GM04504 (cell line): ENCODE results near the gene ABCB9.
A peak's percentile ranks its signal among the peaks of the same experiment; 100 is the strongest.
"Not testable (repeated sequence)": the region's sequence is repeated elsewhere in the genome, so short reads cannot be mapped to it uniquely, and the experiment has no call there.

Experiments used
- DNase-seq: peaks from one replicate; pipeline ENCODE4 v3.0.0-alpha.2; 2012; ENCODE audit warnings: low read depth

Gene ABCB9

DNA sequence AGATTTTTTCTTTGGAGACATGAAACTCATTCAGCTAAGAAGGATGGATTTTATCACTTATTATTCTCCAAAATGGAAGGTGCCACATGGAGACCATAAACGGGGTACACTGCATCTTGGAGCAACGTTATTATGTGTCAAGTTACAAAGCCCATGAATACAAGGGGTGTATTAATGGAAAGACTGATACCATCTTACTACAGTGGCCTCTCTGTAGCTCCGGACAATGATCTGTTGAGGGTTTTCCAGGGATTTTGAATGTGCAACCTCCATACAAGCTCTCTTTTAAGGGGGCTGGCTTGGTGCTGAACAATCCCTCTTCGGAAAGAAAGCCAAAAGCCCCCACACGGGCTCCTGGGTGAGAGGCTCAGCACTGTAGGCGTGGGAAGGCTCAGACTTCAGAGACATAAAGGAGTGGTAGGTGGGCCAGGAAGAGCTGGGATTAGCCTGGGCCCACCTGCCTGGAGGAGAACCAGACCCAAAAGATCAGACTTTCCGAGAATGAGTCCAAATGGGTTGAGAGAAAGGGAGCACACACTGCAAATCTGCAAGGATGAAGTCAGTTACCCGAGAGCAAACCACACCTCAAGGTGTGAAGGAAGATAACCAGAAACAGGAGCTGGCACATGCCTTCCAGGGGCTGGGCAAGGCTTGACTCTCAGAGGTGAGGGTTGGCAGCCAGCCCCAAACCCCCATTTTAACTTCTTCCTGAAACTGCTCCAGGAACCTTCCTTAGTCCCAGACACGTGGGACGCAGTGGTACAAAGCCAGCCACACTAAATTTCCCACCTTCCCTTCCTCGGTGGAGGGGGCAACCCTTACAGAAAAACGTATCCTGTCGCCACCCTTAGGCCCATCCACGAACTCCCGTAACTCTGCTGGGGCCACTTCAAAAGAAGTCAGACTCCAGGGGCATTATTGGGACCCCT lies 71.8 kb downstream of the ABCB9 start:
- no peak for DNase-seq

DNA sequence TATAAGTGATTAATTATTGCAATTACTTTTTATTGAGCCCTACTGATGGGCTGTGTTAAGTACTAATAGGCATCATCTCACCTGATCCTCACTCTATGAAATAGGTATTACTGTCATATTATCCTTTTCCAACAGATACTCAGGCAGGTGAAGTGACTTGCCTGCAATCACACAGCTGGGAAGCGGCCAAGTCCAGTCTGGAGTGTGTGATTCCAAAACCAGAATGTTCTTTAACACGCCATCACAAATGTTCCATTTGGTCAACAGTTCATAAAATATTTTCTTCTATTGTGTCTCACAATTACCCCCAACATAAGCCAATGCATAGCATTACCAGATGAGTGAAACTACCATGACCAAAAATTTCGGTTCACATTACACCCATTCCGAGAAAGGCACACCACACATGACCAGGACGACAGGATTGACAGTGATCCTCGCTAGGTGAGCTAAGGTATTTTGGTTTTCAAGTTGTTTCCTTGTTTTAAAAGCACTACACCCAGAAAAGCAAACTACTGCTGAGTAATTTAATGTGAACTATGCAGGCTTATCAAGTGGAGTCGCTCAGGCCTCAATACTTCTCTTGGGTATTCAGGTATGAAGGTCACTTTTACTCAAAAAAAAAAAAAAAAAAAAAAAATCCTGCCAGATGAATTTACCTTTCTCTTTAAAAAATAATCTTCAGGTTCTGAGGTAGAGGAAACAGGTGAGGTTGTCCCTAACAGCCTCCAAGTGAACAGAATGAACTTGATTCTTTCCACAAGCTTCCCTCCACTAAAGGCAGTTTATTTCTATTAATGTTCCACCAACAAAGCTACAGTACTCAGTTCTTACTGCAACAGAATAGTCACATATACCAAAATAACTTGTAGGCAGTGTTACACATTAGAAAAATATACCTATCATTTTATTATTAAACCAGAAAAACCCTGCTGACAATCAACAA lies 72.8 kb downstream of the ABCB9 start:
- no peak for DNase-seq

DNA sequence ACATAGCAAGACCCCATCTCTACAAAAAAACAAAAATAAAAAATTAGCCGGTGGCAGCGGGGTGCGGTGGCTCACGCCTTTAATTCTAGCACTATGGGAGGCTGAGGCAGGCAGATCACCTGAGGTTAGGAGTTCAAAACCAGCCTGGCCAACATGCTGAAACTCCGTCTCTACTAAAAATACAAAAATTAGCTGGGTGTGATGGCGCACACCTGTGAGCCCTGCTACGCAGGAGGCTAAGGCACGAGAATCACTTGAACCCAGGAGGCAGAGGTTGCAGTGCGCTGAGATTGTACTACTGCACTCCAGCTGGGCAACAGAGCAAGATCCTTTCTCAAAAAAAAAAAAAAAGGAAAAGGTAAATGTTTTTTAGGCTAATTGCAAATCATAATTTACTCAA lies 73.5 kb downstream of the ABCB9 start:
- not testable (repeated sequence) for DNase-seq

DNA sequence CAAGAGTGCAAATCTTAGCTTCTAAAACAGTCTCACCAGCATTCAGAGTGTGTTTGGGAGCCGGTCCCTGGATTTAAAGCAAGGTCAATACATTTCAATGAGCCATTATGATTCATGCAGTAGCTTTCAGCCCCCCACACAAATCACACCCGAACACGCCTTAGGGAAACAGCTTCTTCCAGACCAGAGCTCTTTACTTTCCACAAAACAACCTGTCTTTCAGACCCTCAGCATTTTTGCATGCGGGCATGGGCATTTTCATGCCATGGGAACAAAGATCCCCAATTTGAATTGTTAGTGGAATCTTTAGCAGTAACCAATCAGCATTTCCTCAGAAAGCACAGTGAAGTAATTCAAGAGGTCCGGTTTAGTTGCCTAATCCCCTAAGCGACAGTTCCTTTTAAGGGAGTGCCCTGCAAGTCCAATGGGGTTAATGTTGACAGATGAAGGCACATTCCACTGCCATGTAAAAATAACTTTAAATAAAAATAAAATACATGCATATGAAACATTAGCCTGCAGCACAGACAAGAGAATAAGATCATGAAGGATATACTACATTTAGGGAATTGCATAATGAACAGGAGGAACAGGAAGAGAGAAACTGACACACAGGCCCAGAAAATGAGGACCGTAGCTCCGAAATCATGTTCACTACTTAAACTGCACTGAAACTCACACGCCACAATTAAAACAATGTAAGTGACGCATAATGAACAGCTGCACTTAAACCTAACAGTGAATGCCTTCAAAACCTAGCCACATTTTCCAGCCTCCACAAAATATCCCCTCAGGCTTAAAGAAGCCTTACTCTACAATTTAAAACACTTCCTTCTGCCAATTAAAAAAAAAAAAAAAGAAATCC lies 74.4 kb downstream of the ABCB9 start:
- DNase-seq, result peak; percentile 60

DNA sequence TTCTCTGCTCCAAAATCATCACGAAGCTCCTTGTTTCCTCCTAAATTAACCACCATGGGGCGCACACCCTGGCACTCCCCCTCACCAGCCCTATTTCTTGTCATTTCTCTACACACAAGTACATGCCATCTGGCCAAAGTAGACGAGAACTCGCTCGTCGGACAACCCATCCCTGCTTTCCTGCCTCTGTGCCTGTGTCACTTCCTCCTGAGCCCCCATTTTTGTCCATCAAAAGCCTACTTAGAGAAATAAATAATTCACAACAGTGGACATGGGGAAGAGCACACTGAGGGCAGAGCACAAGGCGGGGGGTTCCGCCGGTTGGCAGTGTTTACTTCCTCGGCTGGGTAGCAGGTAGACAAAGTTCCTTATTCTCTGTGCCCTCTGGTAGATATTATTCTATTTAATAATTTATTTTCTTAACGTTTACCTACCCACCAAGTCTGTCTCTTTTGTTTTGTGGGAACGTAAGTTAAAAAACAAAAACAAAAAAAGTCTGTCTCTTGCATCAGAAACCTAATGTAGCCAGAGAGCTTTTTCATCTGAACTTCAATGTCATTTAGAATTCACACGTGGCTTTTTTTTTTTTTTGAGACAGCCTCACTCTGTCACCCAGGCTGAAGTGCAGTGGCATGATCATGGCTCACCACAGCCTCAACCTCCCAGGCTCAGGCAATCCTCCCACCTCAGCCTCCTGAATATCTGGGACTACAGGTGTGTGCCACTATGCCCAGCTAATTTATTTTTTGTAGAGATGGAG lies 76.3 kb downstream of the ABCB9 start:
- DNase-seq, result no peak

DNA sequence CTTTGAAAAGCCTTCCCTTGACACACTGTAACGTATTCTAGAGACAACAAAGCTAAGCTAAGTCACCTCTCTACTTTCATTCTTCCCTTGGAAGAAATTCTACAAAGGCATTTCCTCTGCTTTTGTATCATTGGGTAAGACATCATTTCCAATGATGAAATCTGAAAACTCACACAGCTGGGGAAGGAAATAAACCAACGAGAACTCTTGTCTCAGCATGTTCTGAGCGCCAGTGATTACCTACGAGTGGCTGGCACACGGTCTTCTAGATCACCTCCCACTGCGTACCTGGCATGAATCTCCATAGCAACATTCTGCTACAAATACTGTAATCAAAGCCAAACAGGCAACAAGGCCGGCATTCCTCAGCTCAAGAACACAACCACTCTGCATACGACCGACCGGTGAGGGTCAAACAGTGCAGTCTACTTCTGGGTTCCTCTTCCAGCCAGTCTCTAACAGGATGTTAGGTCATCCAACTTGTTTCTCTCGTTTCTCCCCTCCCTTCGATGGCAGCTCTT lies 78.0 kb downstream of the ABCB9 start:
- DNase-seq, result no peak

DNA sequence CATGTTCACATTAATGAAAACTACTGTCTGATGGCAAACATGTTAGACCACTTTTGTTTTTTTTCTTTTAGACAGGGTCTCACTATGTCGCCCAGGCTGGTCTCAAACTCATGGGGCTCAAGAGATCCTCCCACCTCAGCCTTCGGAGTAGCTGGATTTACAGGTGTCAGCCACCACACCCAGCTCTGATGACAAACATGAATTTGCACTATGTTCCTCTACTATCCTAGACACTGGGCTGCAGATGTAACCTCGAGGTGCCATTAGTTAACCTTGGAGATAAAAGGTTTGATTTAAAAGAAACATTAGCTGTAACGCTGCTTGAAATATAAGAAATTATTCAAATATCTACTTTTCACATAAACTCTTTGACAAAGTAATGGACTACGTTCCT lies 78.4 kb downstream of the ABCB9 start:
- DNase-seq, result no peak

DNA sequence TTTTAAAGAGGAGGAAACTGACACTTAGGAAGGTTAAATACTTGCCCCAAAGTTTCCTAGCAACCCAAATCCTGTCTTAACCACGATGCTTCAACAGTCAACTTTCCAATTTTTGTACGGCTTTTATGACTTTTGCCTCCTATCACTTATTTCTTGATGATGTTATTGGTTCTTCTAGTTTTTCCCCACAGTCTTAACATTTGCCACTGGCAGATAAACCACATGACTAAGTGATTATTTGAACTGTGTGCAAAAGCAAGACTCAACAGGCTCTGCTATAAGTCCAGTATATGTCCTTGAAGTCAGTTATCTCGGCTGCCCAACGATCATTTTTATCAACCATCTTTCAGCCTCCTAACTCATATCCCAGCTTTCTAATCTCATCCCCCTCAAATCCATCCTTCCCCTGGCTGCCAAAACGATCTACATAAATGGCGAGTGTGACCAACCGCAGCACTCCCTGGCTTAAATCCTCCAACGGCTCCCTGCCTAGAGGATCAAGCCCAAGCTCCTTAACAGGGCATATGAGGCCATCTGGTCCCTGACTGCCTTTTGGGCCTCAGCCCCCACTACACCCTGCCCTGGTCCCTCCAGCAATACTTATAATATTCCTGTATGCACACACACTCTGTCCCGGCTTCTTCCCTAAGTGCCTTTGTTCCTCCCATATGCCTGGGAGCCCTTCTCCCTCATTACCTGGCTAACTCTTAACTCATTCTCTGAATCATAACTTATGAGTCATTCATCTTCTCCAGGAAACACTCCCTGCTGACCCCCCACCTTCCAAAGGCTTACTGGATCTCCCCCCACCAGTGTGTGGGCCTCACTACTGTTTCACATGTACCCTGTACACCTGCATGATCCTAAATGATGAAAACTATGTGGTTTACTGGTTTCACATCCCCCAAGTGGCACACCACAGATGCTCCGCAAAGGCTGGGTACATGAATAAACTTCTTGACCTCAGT lies 79.1 kb downstream of the ABCB9 start:
- DNase-seq, result no peak

DNA sequence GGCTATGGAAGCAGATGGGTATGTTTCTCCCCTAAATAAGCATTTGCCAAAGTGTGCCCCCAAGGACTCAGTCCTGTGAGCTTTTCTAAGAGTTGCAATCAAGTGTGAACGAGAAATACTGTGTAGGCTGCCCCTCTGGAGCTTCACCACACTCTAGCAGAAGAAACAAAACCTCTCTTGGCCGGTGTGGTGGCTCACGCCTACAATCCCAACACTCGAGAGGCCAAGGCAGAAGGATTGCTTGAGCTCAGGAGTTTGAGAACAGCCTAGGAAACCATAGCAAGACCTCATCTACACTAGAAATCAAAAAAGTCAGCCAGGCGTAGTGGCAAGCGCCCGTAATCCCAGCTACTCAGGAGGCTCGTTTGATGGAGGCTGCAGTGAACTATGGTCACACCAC lies 80.1 kb downstream of the ABCB9 start:
- DNase-seq, result no peak

DNA sequence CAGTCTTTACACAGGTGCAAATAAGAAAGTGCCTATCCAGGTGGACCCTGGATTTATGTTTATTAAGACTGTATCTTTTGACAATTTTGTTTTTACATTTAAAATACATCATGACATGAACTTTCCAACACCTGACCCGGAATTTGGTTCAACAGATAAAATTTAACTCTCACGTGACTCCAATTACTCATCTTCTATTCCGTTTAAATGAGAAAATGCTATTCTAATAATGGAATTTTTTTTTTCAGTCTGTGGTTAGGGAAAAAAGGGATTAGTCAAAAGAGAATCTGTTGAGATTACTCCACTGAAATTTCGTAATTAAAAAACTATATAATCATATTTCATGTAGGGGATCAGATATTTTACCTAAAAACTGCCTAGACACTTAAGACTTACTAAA lies 81.4 kb downstream of the ABCB9 start:
- no peak for DNase-seq

DNA sequence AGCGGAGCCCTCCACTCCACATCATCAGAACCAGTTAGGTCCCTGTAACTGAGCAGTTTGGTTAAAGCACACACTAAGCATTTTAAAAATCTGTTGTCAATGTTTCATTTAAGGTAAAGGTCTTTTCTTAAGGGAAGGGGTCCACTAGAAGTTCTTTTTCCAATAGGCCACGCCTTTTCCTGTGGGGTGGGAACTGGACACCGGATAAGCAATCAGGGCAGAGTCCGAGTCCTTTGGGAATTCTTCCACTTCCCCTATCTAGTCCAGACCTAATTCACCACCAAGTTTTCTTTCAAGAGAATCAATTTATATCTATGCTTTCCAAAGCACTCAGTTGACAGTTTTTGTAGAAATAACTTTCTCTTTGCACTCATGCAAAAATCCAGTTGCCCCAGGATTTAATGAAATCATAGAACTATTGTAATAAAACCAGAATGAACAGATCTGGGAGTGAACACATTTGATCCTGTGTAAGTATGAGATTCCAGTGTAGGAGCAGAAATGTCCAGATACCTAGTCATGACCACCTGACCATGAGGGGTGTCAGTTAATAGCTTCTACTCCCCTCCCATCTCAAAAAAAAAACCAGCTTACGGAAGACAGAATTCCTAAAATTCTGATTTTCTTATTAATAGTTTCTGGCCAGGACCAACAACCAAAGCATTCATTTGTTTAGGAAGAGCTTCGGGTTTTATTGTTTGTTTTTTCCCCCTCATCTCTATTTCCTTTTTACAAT lies 82.0 kb downstream of the ABCB9 start:
- no peak for DNase-seq

DNA sequence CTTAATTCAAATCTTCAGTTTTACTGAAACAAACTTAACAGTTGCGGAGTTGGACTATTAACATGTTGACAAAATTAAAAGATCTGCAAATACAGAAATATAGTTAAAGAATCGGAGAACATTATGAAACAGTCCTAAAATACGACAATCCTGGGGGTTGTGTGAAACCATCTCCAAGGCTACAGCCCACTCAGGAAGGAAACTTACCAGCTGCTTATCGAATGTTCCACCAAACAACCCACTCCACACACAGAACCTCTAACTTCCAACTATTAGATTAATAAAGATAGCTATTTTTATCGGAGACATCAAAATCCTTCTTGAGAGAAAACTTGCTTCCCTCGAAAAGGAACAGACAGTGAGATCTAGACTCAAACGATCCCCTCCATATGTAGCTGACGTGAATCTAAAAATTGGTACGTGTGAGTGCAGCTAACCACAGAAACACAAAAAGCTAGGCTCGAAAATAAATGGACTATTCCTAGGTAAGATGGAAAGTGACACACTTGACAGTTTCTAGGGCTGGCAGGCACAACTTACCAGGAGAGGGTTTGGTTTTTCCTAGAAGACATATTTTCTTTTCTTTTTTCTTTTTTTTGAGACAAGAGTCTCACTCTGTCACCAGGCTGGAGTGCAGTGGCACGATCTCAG lies 83.2 kb downstream of the ABCB9 start:
- no peak for DNase-seq

DNA sequence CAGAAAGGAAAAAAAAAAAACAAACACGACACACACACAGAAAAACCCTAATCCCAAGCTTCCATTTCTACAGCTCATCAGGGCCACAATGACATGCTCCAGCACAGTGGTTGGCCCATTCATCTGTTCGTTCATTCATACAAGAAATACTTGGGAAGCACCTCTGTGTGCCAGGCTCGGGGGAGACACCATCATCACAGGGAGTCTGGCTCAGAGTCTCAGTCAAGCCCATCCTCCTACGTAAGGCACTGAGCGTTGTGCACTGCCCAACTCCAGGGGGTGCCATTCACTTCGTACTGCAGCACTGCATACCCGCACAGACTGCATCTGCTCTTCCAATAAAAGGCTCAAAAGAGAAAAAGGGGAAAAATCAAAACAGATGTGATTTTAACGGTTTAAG lies 85.6 kb downstream of the ABCB9 start:
- no peak for DNase-seq

DNA sequence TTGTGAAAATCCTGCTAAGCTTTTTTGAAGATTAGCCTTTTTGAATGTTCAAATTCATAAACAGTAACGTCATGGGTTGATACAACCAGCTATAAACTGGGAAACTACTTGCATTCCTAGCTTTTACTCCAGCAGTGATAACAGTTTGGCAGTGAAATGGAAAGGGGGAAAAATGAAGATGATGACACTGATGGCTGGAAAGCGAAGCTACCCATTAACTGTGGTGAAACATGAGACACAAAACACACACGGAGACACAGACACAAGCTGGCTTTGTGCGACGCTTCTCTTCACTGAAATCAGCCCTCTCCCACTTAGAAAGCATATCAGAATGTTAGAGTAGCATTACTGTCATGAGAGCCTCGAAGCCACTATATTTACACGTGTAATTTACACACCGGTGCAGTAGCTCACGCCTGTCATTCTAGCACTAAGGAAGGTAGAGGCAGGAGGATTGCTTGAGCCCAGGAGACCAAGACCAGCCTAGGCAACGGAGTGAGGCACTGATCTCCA lies 86.1 kb downstream of the ABCB9 start:
- no peak for DNase-seq
